Pericardium fibroblast (primary cell): ENCODE results near the gene TMEM114. TPM values are rescaled to one million over a fixed set of nuclear protein-coding genes. Genes with fewer than 3 reads are reported as not detected.

Source experiments
- total RNA-seq: library from RNA; depleted of rRNA; stranded (reverse); fragments of >200 nt; gene quantifications from 2 replicates; pipeline ENCODE4 v1.2.3, GENCODE V29; 2015

Gene TMEM114
- not detected in 2 replicates for total RNA-seq

DNA sequence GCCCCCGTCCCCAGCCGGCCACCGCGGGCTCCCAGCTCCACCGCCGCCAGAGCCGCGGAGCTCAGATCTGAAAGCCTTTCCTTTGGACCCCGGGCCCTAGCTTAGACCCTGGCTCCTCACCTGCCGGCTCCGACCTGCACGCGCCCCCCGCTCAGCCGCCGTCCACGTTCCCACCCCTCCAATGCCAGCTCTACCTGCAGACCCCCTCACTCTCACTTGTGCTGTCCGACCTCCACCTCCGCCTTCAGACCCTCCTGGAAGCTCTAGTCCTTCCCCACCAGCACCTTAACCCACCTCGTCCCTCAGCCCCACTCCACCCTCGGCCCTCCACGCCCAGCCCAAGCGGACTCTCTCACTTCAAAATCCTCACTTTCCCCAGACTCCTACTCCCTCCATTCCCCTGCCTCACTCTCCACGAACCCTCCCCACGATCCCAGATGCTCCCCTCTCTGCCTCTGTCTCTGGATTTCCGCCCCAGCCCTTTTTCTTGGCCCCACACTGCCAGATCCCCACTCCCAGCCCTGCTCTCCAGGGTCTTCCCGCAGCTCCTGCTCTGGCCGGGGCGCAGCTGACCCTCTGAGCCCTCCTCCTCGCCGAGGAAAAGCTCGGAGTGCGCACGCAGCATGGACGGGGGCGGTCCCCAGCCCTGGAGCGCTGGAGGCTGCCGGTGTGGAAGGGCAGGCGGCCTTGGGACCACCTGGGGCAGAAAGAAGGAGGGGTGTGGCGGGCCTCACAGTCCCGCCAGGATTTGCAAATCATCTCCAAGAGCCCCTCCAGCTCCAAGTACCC lies at the start of gene TMEM114:
TMEM114 (minus strand) TSS at position 612 of the 789 bp plus-strand sequence. CDS start 673 bp downstream, outside the sequence.

GRCh38 chr16:8621572-8622314 lies 31.4 kb upstream of the TMEM114 start, which contains the start of gene METTL22:
TSS of gene METTL22 (plus strand) at chr16:8621698. CDS start at chr16:8625666, 3,968 bp downstream.

Other genes with a start within 250 kb of the TMEM114 start
- 17.5 and 54.6 TPM in 2 replicates for gene METTL22, start 31.2 kb upstream of the TMEM114 start, total RNA-seq
- gene ABAT, start 84.1 kb upstream of the TMEM114 start, total RNA-seq: 7.2 and 7.8 TPM in 2 replicates
- 5.3 and 6.0 TPM in 2 replicates for gene TMEM186, start 207.1 kb upstream of the TMEM114 start, total RNA-seq
- 30.0 and 38.1 TPM in 2 replicates for gene PMM2, start 207.3 kb upstream of the TMEM114 start, total RNA-seq